SIG-M5 (cell line): ENCODE data around the gene UBAP2.
"Not testable (repeated sequence)": the region's sequence is repeated elsewhere in the genome, so short reads cannot be mapped to it uniquely, and the experiment has no call there.

Experiments used
- DNase-seq: peaks from one replicate; lab custom pipeline; 2025; lab: John Stamatoyannopoulos, UW

UBAP2 gene

GRCh38 chr9:33964086-33964768 is 84.5 kb downstream of the UBAP2 start:
- no peak for DNase-seq

GRCh38 chr9:33962468-33962867 is 86.2 kb downstream of the UBAP2 start:
- not testable (repeated sequence) for DNase-seq

GRCh38 chr9:33959725-33960124 is 89.0 kb downstream of the UBAP2 start:
- DNase-seq = no peak

- no peak for DNase-seq
Measured at GRCh38 chr9:33956544-33956943, 92.1 kb downstream of the UBAP2 start.

GRCh38 chr9:33952066-33952465 is 96.6 kb downstream of the UBAP2 start:
- DNase-seq = no peak

- DNase-seq = no peak
Measured at GRCh38 chr9:33950371-33950770, 98.3 kb downstream of the UBAP2 start.

GRCh38 chr9:33946779-33947535 is 101.7 kb downstream of the UBAP2 start:
- no peak for DNase-seq

GRCh38 chr9:33943389-33943788 is 105.3 kb downstream of the UBAP2 start:
- DNase-seq = no peak

GRCh38 chr9:33942471-33943083 is 106.1 kb downstream of the UBAP2 start:
- no peak for DNase-seq

- no peak for DNase-seq
Measured at GRCh38 chr9:33939924-33940874, 108.5 kb downstream of the UBAP2 start.

GRCh38 chr9:33934188-33934878 is 114.4 kb downstream of the UBAP2 start:
- no peak for DNase-seq

GRCh38 chr9:33932078-33932807 is 116.4 kb downstream of the UBAP2 start:
- DNase-seq = no peak

- DNase-seq = no peak
Measured at GRCh38 chr9:33931326-33931725, 117.4 kb downstream of the UBAP2 start.

- DNase-seq = no peak
Measured at GRCh38 chr9:33927694-33928093, 121.0 kb downstream of the UBAP2 start.

- DNase-seq = no peak
Measured at GRCh38 chr9:33926746-33927485, 121.8 kb downstream of the UBAP2 start.

GRCh38 chr9:33924978-33925797 is 123.5 kb downstream of the UBAP2 start:
- no peak for DNase-seq

- no peak for DNase-seq
Measured at GRCh38 chr9:33923998-33924701, 124.5 kb downstream of the UBAP2 start.

GRCh38 chr9:33923079-33923478 is 125.6 kb downstream of the UBAP2 start:
- DNase-seq = no peak
